Measurements from ENCODE around the gene RNF222. TPM values are rescaled to one million over a fixed set of nuclear protein-coding genes. Genes with fewer than 3 reads are reported as not detected.

RNF222 gene
- total and polyA plus RNA-seq, 2 of the 8 experiments (the other 6 are each of a cell fraction or from before 2014, with no cell fraction given) = not detected

- TF ChIP-seq CHD7 (IDR thresholded peaks at IDR 0.05; ENCODE audit: insufficient replicate concordance, low read length) = no peak
- no peak for TF ChIP-seq SRF (IDR thresholded peaks at IDR 0.05; ENCODE audit: low read depth, low read length)
These were observed 25.2 kb downstream of the RNF222 start (continued) for GRCh38 chr17:8372422-8372821.

All from H1 (cell line).